Type B pancreatic cell (in vitro differentiated cells): ENCODE data around the gene CBX6. TPM values are rescaled to one million over a fixed set of nuclear protein-coding genes. Genes with fewer than 3 reads are reported as not detected.

Experiments
- DNase-seq: peaks from one replicate; pipeline ENCODE4 v3.0.0; 2021; ENCODE audit warnings: mixed read lengths; ENCODE audit not compliant: unreplicated experiment; ENCODE audit errors: extremely low spot score
- H3K27ac Mint-ChIP-seq: 2 replicates; pipeline ENCODE4 v1.8.0; 2021; ENCODE audit warnings: mild to moderate bottlenecking, mixed read lengths
- H3K27me3 Mint-ChIP-seq: 2 replicates; pipeline ENCODE4 v1.8.0; 2021; ENCODE audit warnings: mixed read lengths
- H3K36me3 Mint-ChIP-seq: 2 replicates; pipeline ENCODE4 v1.8.0; 2021; ENCODE audit warnings: mixed read lengths
- H3K4me1 Mint-ChIP-seq: one replicate; pipeline ENCODE4 v1.8.0; 2021; ENCODE audit warnings: mixed read lengths; ENCODE audit not compliant: unreplicated experiment
- H3K4me3 Mint-ChIP-seq: 2 replicates; pipeline ENCODE4 v1.8.0; 2021; ENCODE audit warnings: mild to moderate bottlenecking, mixed read lengths
- H3K9me3 Mint-ChIP-seq: 2 replicates; pipeline ENCODE4 v1.8.0; 2021; ENCODE audit warnings: mixed read lengths
- CTCF ChIP-seq: fragments of 200-600 bp; sonication (generic); conservative IDR thresholded peaks from 2 replicates; pipeline ENCODE4 v1.5.0; 2021; ENCODE audit warnings: antibody characterized with exemption, mild to moderate bottlenecking
- total RNA-seq: library from RNA; stranded (reverse); gene quantifications from 2 replicates; pipeline ENCODE4 v1.2.1, GENCODE V29; 2021; ENCODE audit warnings: low replicate concordance

CBX6 gene
- total RNA-seq, 1 donor from 2014 or later, result 93.5 TPM

- TF ChIP-seq CTCF, result no peak
- DNase-seq, result no peak
- no peaks in the 10 kb centered on the region for H3K9me3 Mint-ChIP-seq
- peaks cover 13% of the 10 kb centered on the region for H3K4me1 Mint-ChIP-seq
- H3K4me3 Mint-ChIP-seq, result no peak overlapping the region
- H3K36me3 Mint-ChIP-seq, result no peaks in the 10 kb centered on the region
- no peaks in the 10 kb centered on the region for H3K27me3 Mint-ChIP-seq
- H3K27ac Mint-ChIP-seq, result peak overlapping the region; percentile 16
Observed at GRCh38 chr22:38862375-38863329, 9.4 kb downstream of the CBX6 start.

GRCh38 chr22:38861927-38862326, 10.1 kb downstream of the CBX6 start:
- no peak for TF ChIP-seq CTCF
- Mint-ChIP-seq H3K9me3 (no peaks in the 10 kb centered on the region), H3K36me3 (no peaks in the 10 kb centered on the region), H3K27me3 (no peaks in the 10 kb centered on the region), H3K4me3 (no peak overlapping the region), H3K4me1 (peaks cover 13% of the 10 kb centered on the region), H3K27ac (no peak overlapping the region)
- no peak for DNase-seq

- Mint-ChIP-seq H3K4me3 (no peak overlapping the region), H3K36me3 (no peaks in the 10 kb centered on the region), H3K9me3 (no peaks in the 10 kb centered on the region), H3K4me1 (peaks cover 13% of the 10 kb centered on the region), H3K27me3 (no peaks in the 10 kb centered on the region), H3K27ac (no peak overlapping the region)
- TF ChIP-seq CTCF, result peak; percentile 51
- DNase-seq, result no peak
Observed at GRCh38 chr22:38861170-38861876, 10.7 kb downstream of the CBX6 start.

GRCh38 chr22:38860283-38861169, 11.5 kb downstream of the CBX6 start:
- peaks cover 11% of the 10 kb centered on the region for H3K4me1 Mint-ChIP-seq
- H3K9me3 Mint-ChIP-seq, result no peaks in the 10 kb centered on the region
- H3K4me3 Mint-ChIP-seq, result no peak overlapping the region
- H3K36me3 Mint-ChIP-seq, result no peaks in the 10 kb centered on the region
- no peaks in the 10 kb centered on the region for H3K27me3 Mint-ChIP-seq
- no peak for TF ChIP-seq CTCF
- no peak overlapping the region for H3K27ac Mint-ChIP-seq
- DNase-seq, result no peak

GRCh38 chr22:38859581-38860282, 12.3 kb downstream of the CBX6 start:
- no peak for TF ChIP-seq CTCF
- Mint-ChIP-seq H3K4me3 (no peak overlapping the region), H3K27ac (no peak overlapping the region), H3K36me3 (no peaks in the 10 kb centered on the region), H3K9me3 (no peaks in the 10 kb centered on the region), H3K27me3 (no peaks in the 10 kb centered on the region), H3K4me1 (peaks cover 10% of the 10 kb centered on the region)
- DNase-seq, result no peak
